ENCODE measurements around the gene KATNBL1. TPM values are rescaled to one million over a fixed set of nuclear protein-coding genes. Genes with fewer than 3 reads are reported as not detected.

The KATNBL1 gene
- total and polyA plus RNA-seq, 2 donors (not counting 3 experiments of a cell fraction or from before 2014, with no cell fraction given), result 14.1 to 56.8 TPM

GRCh38 chr15:34246276-34246976 lies 36.5 kb upstream of the KATNBL1 start:
- no peaks in the 10 kb centered on the region for H3K9me1 ChIP-seq (replicated peaks; ENCODE audit: control insufficient read depth, extremely low read depth, insufficient read depth, low read length)
- H3K4me2 ChIP-seq (ENCODE audit: insufficient read depth, low read length), result no peak overlapping the region
- TF ChIP-seq EZH2 (IDR thresholded peaks at IDR 0.05; ENCODE audit: borderline replicate concordance, low read depth, low read length, severe bottlenecking) (no peak), MAX (IDR thresholded peaks at IDR 0.05; ENCODE audit: insufficient read depth, insufficient read length) (no peak), JUN (IDR thresholded peaks at IDR 0.05; ENCODE audit: borderline replicate concordance, insufficient read depth, insufficient read length, low read depth) (no peak), MYC (IDR thresholded peaks at IDR 0.05; ENCODE audit: low read depth, low read length) (no peak), CTCF (IDR thresholded peaks at IDR 0.05; ENCODE audit: extremely low read depth in 1 of 2, insufficient read depth in 1 of 2, low read depth in 1 of 2, low read length in 2 of 2) (no peak), POLR2A (IDR thresholded peaks at IDR 0.05; ENCODE audit: low read depth, low read length) (no peak)
- H3K27me3 ChIP-seq (ENCODE audit: control insufficient read depth in 2 of 2, insufficient read depth in 2 of 2, low read length in 2 of 2), result no peaks in the 10 kb centered on the region
- DNase-seq (ENCODE audit: low read depth, low spot score) (no peak), FAIRE-seq (no peak)
- H4K20me1 ChIP-seq (replicated peaks; ENCODE audit: control insufficient read depth, extremely low read depth, insufficient read depth, low read length), result no peaks in the 10 kb centered on the region
- BruUV-seq (replicated peaks), result no TSS peak
- no peak overlapping the region for H3K9ac ChIP-seq (replicated peaks; ENCODE audit: extremely low read depth, insufficient read depth, low read length)
- intact Hi-C loops (cut with micrococcal nuclease) (no loop called here), dilution Hi-C loops (cut with MboI; ENCODE audit: extremely low pct_ligation_motif_present, low sequenced_read_pairs) (no loop called here)
- no peaks in the 10 kb centered on the region for H3K9me3 ChIP-seq (replicated peaks; ENCODE audit: control insufficient read depth, insufficient read depth, low read length)
- ChIA-PET CTCF (interaction anchor here (0.8 to 3.7 kb wide), 3 partner anchors 19 to 137 kb away, joined by 3 to 12 read pairs (median 3); partner anchors contain the start of gene LPCAT4), POLR2A (no interaction called here)
- no peaks in the 10 kb centered on the region for H3K4me1 ChIP-seq (ENCODE audit: control insufficient read depth, extremely low read depth, insufficient read depth, low read length)
- no peak overlapping the region for H3K27ac ChIP-seq (ENCODE audit: insufficient read depth, low read depth, low read length)
- peaks cover 3 to 10% of the 10 kb centered on the region in 2 experiments for H3K36me3 ChIP-seq (ENCODE audit: control insufficient read depth in 2 of 2, extremely low read depth in 1 of 2, insufficient read depth in 2 of 2, low read length in 2 of 2)
- H3K4me3 ChIP-seq (replicated peaks in 1 of 3; ENCODE audit: insufficient read depth in 1 of 3, low read depth in 1 of 3, low read length in 3 of 3), result no peak overlapping the region
- H2AFZ ChIP-seq (ENCODE audit: low read depth, low read length), result no peak overlapping the region
- H3K79me2 ChIP-seq (ENCODE audit: control insufficient read depth, insufficient read depth, low read length), result no peaks in the 10 kb centered on the region

All from endothelial cell of umbilical vein (primary cell).